Measurements from ENCODE around the gene SUMO3.

The SUMO3 gene

DNA sequence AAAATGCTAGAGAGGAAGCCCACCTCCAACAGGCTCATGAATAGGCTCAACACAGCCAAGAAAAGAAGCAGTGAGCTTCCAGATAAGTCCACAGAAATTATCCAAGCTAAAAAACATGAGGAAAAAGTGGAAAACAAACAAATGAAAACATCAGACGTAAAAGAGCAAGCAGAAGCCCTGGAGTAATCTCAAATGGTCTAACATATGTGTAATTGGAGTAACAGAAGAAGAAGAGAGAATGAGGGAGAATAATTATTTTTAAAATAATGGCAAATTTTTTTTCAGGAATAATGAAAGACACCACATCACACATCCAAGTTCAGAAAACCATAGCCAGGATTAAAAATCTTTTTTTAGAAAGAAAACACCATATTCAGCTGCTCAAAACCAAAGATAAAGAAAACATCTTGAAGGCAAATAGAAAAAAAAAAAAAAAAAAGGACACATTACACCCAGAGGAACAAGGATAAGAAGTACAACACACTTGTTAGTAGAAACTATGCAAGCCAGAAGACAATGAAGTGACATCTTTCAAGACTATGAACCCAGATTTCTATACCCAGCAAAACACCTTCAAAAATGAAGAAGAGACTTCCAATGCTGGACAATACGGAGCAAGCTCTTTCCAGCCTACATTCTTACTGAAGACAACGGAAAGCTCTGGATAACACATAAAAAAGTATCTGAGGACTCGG is 10.6 kb upstream of the SUMO3 start:
- DNase-seq: no peak

DNA sequence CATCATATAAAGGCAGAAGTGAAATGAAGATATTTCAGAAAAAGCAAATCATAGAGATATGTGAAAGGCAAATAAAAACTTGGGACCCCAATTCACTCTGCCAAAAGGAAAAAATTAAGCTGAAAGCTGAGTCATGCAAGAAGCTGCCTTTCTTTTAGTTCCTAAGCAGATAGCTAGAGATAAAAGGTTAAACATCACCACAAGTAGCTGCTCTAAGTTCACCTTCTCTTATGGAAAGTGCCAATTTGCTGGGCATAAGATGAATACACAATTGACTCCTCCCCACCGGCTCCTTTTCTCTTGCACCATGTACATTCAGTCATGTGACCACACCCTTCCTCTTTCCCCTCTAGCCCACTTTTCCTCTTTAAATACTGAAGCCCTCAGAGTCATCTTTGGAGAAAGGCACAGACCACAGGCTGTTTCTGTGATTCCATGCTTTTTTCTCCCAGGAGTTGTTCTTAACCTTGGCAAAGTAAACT is 5.4 kb upstream of the SUMO3 start:
- no peak for DNase-seq

DNA sequence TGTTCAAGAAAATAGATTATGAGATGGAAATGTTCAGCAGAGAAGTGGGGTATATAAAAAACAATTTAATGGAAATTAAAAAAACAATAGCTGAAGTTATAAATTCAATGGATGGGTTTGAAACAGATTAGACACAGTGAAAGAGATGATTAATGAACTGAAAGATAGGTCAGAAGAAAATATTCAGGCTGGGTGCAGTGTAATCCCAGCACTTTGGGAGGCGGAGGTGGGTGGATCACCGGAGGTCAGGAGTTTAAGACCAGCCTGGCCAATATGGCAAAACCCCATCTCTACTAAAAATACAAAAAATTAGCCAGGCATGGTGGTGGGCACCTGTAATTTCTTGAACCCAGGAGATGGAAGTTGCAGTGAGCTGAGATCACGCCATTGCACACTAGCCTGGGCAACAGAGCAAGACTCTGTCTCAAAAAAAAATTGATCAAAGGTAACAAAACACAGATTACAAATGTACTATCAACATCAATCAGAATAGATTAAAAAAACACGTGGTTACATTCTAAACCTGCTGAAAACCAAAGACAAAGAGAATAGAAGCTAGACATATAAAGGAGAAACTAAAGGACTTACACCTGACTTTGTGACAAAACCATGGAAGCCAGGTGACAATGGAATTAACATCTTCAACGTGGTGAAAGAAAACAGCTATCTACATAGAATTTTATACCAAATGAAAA is 4.8 kb upstream of the SUMO3 start:
- DNase-seq: no peak

DNA sequence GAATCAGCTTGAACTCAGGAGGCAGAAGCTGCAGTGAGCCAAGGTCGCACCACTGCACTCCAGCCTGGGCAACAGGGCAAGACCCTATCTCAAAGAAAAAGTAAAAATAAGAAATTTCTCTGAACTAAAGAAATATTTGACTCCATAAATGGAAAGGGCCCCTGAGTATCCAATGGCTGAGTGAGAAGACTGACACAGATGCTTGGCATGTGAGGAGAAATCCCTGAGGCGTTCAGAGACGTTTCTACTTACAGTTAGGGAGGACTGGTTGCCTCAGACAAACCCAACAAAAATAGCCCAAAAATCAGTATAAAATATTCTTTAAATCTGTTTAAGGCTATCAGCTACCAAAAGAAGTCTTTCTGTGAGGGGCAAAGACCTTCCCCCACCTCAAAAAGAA is 3.0 kb upstream of the SUMO3 start:
- DNase-seq: no peak

DNA sequence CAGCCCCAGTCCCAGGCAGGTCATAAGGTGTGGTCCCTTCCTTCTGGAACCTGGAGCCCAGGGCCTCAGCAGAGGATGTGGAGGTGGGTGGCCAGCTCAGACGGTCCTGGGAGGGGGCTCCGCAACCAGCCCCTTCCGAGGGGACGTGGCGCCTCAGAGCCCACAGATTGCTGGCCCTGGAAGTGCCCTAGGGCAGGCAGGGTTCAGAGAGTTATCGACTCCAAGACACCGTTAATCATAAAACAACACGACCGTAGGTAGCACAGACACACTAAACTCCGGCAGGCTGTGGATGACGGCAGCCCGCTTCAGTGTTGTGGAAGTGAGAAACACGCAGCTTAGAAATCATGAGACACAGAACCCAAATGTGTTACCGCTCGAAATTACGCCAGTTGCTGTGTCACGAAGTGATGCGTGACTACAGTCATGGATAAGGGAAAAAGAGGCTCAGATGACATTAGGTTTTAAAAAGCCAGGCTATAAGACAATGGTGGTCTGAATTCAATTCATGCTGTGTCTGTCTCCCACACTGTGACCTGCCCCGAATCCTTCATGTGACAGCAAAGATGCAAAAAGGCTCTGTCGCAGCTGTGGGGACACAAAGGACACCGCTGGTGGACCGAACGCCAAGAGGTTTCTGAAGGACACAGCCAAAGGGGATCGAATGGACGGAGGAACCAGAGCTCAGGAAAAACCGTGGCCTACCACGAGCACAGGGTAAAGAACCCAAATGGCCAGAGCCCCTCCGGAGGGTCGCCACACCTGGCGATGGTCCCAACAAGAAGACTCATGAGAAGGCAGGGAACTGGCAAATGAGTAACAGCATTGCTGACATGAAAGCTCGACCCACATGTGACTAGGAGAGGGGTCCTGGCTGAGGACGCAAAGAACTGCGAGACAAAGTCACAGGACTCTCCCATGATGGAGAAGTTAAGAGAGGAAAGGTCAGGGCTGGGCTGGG is 1.7 kb upstream of the SUMO3 start:
- DNase-seq: no peak

DNA sequence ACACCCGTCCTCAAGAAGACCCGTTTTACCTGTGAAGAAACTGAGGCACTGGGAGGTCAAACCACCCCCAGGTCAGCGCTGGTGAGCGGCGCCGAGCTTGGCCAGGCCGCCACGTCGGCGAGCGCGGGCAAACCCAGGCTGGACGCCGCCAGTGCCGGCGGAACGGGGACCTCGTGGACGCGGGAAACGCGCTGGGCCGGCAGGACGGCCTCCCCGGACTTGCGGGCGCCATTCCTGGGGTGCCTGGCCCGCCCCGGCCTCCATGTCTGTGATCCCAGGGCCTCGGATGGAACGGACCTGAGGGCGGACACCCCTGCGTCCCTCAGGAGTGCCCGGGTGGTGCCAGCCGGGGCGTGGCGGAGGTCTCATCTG is 764 bp upstream of the SUMO3 start:
- DNase-seq: no peak

DNA sequence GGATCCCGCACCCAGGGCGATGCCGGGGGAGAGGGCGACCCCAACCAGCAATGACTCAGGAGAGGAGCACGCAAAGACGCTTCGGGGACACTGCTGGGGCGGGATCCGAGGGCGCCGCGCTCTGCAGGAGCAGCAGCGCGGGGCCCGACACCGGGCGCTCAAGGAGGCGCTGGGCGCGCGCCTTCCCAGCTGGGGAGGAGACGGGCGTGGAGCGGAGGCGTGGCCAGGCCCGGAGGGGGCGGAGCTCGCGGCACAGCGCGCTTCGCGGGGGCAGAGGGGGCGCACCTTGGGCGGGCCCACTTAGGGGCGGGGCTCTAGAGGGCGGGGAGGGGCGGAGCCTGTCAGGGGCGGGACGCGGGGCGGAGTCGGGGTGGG is 369 bp downstream of the SUMO3 start:
- DNase-seq: peak; percentile 91

DNA sequence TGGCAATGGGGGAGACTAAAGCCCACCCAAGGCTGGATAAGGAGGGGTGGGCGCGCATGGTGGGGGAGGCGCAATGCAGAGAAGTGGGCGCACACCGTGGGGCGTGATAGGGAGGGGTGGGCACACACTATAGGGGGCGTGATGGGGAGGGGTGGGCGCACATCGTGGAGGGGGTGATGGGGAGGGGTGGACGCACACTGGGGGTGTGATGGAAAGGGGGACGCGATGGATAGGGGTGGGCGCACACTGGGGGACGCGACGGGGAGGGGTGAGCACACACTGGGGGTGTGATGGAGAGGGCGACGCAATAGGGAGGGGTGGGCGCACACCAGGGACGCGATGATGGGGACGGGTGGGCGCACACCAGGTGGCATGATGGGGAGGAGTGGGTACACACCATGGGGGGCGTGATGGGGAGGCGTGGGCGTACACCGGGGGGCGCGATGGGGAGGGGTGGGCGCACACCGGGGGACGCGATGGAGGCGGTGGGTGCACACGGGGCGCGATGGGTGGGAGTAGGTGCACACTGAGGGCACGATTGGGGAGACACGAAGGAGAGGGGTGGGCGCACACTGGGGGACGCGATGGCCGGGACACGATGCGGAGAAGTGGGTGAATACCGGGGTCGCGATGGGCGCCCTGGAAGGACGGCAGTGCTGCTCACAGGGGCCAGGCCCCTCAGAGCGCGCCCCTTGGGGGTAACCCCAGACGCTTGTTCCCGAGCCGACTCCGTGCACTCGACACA is 929 bp downstream of the SUMO3 start:
- peak; percentile 33 for DNase-seq

DNA sequence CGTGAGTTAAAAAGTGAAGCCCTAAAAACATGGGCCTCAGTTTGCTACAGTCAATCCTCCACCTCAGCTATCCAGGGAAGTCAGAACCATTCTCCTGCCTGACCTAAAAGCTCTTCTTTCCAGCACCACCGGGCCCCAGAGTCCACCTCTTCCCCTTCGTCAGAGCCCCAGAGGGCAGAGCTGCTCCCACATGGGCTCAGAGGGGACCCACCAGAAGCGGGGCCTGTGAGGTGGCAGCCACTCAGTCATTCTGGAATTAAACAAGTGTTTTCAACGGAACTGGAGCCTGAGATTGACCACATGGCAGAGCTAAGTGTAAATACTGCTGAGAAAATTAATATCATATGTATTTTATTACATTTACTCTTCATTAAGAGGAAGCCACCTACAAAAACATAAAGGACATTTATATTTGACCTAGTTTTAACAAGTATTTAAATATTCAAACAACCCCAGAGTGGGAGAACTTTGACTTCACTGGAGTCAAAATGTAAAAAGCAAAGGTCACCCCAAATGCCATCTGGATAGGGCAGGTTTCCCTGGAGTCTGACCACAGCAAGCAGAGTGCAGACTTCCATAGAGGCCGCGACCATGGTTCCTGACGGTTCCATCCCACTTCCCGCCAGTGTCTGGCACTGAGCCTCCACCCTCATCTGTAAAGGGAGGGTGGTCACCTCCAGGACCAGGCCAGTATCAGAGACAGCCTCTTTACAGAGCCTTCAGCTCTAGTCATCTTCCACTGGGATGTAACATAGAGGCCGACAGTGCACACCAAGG is 1.8 kb downstream of the SUMO3 start:
- DNase-seq: no peak

DNA sequence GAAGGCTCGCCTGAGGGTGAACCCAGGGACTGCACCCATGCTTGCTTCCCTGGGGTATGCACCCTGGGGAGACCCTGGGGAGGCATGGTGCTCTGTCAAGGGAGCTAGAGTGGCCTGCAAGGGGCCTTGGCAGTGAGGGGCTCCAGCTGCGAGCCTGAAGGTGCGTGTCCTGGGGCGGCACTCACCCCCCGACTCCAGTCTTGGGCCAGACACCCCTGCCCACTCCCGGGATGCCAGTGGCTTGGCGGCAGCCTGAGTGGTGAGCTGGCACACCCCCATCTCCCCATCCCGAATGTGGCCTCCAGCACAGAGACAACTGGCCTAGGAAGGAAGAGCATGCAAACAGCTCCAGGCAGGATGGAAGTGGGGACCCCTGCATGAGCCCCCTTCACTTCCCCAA is 2.6 kb downstream of the SUMO3 start:
- DNase-seq: no peak

DNA sequence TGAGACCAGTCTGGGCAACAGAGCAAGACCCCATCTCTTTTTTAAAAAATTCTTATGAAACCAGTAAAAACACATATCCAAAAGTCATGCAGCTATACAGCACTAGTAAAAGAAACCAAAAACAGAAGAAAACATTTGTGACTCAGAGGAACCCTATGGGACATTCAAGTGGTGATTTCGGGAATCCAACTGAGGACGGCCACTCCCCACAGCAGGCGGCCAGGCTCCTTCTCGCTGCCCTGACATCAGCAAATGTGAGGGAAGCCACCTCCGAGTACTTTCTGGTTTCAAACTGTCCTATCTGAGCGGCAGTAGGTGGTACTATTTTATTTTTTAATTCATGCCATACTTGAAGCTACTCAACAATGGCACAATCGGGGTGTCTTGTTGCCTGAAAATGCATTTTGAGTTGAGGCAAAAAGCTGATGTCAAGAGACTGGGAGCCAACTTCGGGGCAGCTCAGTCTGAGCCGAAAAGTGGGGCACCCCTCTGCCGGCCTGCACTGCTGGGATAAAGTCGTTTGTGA is 3.3 kb downstream of the SUMO3 start:
- no peak for DNase-seq

DNA sequence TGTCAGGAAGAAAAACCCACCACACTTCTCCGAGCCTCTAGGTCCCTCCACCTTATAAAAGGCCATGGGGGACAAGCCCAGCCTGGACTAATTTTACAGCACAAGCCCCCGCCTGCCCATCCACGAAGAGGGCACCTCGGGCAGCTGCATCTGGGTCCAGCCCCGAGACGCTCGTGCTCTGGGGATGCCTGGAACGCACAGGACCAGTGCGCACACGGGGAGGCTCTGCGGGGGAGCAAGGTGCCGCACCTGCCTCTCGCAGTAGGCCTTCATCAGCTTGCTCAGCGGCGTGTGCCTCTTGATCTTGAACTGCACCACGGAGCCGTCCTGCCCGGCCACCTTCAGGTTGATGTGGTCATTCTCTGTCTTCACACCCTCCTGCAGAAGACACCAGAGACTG is 4.1 kb downstream of the SUMO3 start:
- DNase-seq: no peak

DNA sequence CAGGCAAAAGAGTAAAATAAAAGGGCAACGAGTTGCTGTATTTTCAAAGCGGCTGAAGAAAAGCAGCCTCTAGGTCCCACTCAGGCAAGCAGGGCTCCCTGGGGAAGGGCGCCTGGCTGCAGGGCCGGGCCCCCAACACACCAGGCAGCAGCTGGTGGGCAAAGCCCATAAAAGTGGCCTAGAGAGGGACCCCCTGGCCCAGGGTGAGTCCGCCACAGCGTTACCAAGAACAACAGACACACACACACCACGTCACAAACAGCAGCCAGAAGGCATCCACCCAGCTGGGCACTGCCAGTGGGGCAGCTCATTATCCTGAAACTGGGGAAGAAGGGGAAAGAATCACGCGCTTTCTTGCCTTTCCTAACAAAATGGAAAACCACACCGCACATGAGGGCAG is 4.7 kb downstream of the SUMO3 start:
- DNase-seq: no peak

DNA sequence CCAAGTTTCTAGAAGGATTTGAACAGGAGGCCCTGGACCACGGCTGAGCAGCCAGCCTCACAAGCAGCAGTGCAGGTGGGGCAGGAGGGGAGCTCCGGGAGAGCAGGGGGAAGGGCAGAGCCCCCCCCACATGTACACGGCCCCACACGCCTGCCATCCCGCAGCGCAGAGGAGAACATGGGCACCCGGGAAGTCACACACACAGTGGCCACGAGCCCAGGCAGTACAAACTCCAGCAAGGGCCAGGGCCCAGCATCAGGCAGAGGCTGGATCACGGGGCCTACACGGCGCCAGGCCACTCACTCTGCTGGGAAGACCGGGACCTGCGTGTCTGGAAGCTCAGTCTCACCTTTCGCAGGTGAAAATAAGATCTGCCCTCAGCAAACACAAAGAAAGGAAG is 5.2 kb downstream of the SUMO3 start:
- no peak for DNase-seq

DNA sequence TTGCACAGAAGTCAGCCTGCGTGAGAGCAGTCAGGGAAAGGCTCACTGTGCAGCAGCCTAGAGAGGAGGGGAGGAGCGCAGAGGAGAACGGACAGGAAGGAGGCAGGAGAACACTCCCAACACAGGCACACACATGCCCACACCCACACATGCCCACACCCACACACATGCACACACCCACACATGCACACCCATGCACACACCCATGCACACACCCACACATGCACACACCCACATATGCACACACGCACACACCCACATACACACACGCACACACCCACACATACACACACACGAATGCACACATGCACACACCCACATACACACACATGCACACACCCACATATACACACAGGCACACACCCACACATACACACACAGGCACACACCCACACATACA is 7.1 kb downstream of the SUMO3 start:
- no peak for DNase-seq

DNA sequence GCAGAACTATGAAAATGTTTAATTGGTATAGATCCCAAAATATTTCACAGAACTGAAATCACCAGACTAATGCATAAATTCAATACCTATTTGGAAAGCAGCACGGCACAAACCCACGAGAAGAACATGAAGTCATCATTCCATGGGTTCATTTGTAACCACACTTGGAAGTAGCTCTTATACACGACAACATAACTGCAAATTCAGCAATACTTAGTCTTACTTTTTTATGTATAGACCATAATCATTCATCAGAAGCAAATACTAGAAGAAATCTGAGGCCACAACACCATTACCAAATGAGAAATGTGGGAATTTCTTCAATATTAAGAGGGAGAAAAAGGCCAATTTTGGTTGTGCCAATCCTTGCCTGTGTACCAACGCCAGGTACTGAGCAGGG is 12.0 kb downstream of the SUMO3 start:
- DNase-seq: no peak

DNA sequence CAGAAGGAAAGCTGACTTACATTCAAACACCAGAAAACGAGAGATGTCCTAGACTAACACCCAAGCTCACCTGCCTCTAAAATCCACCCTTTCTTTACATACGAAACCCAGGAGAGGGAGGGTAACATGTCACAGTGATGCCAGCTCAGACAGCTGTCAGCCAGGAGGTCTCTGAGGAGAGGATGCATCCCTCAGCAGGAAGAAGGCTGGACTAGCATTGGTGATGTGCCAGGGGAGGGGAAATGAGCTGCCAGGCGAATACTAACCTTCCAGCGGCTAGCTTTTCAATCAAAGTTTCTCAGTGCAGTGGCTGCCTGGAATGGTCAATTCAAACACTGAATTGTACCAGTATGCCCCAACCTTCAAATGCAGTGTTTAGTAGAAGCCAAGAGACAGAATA is 12.6 kb downstream of the SUMO3 start:
- no peak for DNase-seq

DNA sequence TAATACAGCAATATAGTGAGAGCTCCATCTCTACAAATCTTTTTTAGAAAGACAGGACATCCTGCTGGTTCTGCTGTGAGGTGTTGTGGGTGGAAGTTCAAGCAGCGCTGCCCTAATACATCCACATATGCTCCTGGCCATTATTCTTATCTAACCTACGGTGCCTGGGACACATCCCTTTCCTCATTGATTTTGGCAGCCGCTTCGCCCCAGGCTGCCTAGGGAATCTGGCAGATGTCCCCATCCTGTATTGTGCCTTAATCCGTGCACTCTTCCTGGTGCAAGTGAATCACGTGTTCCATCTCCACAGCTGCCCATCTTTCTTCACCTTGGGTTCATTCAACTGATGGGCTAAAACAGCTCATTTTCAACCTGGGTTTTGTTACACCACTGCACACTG is 13.1 kb downstream of the SUMO3 start:
- no peak for DNase-seq

DNA sequence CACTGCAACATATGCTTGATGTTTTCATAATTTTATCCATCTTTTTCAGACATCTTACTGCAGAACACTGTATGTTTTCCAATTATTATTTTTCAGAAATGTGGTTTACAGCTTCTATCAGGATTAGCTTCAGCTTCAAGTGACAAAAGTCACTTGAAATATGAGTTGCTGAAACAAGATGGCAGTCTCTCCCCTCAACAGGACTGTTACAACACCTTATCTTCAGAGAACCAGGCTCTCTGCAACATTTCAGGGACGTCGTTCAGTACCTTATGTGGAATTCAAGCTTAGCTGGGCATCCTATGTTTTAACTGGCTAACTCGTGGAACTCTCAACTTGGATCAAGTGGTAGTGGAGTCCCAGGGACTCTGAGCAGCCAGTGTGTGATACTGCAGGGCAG is 14.2 kb downstream of the SUMO3 start:
- no peak for DNase-seq

DNA sequence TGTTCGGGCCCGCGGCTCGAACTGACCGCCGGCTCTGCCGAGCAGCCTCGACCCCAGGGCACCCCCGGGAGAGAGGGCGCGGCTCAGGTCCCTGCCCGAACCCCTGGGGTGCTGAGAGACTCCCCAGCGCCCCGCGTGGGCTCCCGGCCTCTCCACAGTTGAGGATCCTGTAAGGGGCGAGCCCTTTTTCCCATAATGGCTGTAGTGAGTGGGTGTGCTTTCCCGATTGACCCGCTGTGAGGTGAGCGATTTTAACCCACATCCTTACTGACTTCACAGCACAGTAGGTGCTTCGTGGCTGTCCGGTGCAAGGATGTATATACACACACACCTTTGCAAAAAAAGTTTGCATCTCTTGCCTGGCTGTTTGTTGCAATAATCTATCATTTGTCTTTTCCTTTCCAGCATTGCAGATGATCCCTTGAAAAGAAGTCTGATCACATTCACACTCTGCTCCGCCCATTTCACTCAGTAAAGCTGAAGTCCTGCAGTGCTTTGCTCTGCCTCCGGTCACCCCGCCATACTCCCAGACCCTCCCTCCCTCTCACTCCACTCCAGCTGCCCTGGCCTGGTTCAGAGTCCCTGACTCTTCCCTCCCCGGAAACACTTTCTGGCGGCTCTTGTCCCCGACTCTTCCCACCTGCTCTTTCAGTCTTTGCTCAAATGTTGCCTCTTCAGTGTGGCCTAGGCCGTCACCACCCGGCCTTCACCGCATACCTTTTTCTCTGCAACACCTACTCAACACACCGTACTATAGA is 15.3 kb downstream of the SUMO3 start:
- DNase-seq: no peak
